Measurements from ENCODE around the gene PLEKHA3. TPM values are rescaled to one million over a fixed set of nuclear protein-coding genes. Genes with fewer than 3 reads are reported as not detected.

PLEKHA3 gene
- total and polyA plus RNA-seq, 10 of the 15 experiments (the other 5 are each of a cell fraction or from before 2014, with no cell fraction given): 1.4 to 21.1 (median 7.4) TPM

DNA sequence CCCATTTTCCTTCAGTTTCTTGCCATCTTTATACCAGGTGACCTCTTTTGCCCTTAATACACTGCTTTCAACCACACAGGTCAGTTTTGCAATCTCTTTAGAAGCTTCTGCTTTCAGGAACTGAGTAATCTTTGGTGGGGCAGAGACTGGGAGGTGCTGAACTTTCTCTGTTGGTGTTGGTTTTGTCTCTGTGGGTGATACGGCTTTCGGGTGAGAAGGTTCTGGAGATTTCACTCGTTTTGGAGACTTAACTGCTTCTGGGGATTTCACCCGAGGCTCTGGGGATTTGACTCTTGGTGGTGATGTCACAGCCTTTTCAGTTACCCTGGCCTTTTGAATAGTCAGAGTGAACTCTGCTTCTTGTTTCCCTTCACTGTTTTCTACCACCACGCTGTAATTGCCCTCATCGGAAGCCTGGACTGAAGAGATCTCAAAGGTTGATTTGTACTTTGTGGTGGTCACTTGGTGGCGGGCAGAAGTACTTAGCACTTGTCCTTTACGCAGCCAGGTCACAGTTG lies 50.4 kb downstream of the PLEKHA3 start (continued):
- TF ChIP-seq, protein P1, sequence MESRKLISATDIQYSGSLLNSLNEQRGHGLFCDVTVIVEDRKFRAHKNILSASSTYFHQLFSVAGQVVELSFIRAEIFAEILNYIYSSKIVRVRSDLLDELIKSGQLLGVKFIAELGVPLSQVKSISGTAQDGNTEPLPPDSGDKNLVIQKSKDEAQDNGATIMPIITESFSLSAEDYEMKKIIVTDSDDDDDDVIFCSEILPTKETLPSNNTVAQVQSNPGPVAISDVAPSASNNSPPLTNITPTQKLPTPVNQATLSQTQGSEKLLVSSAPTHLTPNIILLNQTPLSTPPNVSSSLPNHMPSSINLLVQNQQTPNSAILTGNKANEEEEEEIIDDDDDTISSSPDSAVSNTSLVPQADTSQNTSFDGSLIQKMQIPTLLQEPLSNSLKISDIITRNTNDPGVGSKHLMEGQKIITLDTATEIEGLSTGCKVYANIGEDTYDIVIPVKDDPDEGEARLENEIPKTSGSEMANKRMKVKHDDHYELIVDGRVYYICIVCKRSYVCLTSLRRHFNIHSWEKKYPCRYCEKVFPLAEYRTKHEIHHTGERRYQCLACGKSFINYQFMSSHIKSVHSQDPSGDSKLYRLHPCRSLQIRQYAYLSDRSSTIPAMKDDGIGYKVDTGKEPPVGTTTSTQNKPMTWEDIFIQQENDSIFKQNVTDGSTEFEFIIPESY (IDR thresholded peaks at IDR 0.05): no peak
- TF ChIP-seq SMAD5 (IDR thresholded peaks at IDR 0.05; ENCODE audit: low read depth) (no peak), MTA3 (IDR thresholded peaks at IDR 0.05; ENCODE audit: borderline replicate concordance, low read length) (peak; percentile 95; the same call in 1 of the 2 replicates), TBL1XR1 (IDR thresholded peaks at IDR 0.05; ENCODE audit: low read depth, low read length) (peak; percentile 97), SRF (IDR thresholded peaks at IDR 0.05; ENCODE audit: low read depth in 2 of 2, low read length in 2 of 2) (no peak), FOXK2 (IDR thresholded peaks at IDR 0.05) (no peak), DPF2 (IDR thresholded peaks at IDR 0.05) (peak; percentile 84; the same call in 1 of the 2 replicates), RBBP5 (conservative IDR thresholded peaks at IDR 0.05) (no peak), PML (IDR thresholded peaks at IDR 0.05; ENCODE audit: low read length) (0 out of 2 replicates have a peak, but pooled peaks have one; percentile 62), ETV6 (conservative IDR thresholded peaks at IDR 0.05 in 1 of 2, IDR thresholded peaks at IDR 0.05 in 1 of 2; ENCODE audit: borderline replicate concordance in 1 of 2, low read depth in 1 of 2) (peak in 1 of 2 experiments; percentile 71; a peak in 2 of 4 replicates), TCF3 (IDR thresholded peaks at IDR 0.05; ENCODE audit: borderline replicate concordance, insufficient read depth, low read depth, low read length) (no peak), NFYA (IDR thresholded peaks at IDR 0.05; ENCODE audit: borderline replicate concordance, low read depth, low read length) (no peak), GATAD2B (conservative IDR thresholded peaks at IDR 0.05; ENCODE audit: low read depth) (peak; percentile 90), MYC (IDR thresholded peaks at IDR 0.05; ENCODE audit: insufficient read depth, insufficient read length, insufficient replicate concordance, low read length, severe bottlenecking) (no peak), POLR2AphosphoS5 (IDR thresholded peaks at IDR 0.05; ENCODE audit: low read length) (peak; percentile 66), CBFB (IDR thresholded peaks at IDR 0.05; ENCODE audit: low read depth) (peak; percentile 92), ZNF207 (IDR thresholded peaks at IDR 0.05; ENCODE audit: borderline replicate concordance) (no peak), KLF5 (IDR thresholded peaks at IDR 0.05; ENCODE audit: partially characterized antibody) (no peak), TARDBP (IDR thresholded peaks at IDR 0.05; ENCODE audit: borderline replicate concordance) (no peak), NBN (IDR thresholded peaks at IDR 0.05) (peak; percentile 99), ESRRA (IDR thresholded peaks at IDR 0.05; ENCODE audit: low read length) (no peak)
- TF ChIP-seq, protein P2, sequence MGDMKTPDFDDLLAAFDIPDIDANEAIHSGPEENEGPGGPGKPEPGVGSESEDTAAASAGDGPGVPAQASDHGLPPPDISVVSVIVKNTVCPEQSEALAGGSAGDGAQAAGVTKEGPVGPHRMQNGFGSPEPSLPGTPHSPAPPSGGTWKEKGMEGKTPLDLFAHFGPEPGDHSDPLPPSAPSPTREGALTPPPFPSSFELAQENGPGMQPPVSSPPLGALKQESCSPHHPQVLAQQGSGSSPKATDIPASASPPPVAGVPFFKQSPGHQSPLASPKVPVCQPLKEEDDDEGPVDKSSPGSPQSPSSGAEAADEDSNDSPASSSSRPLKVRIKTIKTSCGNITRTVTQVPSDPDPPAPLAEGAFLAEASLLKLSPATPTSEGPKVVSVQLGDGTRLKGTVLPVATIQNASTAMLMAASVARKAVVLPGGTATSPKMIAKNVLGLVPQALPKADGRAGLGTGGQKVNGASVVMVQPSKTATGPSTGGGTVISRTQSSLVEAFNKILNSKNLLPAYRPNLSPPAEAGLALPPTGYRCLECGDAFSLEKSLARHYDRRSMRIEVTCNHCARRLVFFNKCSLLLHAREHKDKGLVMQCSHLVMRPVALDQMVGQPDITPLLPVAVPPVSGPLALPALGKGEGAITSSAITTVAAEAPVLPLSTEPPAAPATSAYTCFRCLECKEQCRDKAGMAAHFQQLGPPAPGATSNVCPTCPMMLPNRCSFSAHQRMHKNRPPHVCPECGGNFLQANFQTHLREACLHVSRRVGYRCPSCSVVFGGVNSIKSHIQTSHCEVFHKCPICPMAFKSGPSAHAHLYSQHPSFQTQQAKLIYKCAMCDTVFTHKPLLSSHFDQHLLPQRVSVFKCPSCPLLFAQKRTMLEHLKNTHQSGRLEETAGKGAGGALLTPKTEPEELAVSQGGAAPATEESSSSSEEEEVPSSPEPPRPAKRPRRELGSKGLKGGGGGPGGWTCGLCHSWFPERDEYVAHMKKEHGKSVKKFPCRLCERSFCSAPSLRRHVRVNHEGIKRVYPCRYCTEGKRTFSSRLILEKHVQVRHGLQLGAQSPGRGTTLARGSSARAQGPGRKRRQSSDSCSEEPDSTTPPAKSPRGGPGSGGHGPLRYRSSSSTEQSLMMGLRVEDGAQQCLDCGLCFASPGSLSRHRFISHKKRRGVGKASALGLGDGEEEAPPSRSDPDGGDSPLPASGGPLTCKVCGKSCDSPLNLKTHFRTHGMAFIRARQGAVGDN (IDR thresholded peaks at IDR 0.05): no peak; the same call in 1 of the 2 replicates
- TF ChIP-seq, protein P3, sequence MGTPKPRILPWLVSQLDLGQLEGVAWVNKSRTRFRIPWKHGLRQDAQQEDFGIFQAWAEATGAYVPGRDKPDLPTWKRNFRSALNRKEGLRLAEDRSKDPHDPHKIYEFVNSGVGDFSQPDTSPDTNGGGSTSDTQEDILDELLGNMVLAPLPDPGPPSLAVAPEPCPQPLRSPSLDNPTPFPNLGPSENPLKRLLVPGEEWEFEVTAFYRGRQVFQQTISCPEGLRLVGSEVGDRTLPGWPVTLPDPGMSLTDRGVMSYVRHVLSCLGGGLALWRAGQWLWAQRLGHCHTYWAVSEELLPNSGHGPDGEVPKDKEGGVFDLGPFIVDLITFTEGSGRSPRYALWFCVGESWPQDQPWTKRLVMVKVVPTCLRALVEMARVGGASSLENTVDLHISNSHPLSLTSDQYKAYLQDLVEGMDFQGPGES (IDR thresholded peaks at IDR 0.05): no peak
- TF ChIP-seq, protein P4, sequence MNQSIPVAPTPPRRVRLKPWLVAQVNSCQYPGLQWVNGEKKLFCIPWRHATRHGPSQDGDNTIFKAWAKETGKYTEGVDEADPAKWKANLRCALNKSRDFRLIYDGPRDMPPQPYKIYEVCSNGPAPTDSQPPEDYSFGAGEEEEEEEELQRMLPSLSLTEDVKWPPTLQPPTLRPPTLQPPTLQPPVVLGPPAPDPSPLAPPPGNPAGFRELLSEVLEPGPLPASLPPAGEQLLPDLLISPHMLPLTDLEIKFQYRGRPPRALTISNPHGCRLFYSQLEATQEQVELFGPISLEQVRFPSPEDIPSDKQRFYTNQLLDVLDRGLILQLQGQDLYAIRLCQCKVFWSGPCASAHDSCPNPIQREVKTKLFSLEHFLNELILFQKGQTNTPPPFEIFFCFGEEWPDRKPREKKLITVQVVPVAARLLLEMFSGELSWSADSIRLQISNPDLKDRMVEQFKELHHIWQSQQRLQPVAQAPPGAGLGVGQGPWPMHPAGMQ (IDR thresholded peaks at IDR 0.05; ENCODE audit: borderline replicate concordance): peak; percentile 70; the same call in 1 of the 2 replicates

Measured in GM12878 (cell line).